GM12878 (cell line): ENCODE data around the gene ZNF670. TPM values are rescaled to one million over a fixed set of nuclear protein-coding genes. Genes with fewer than 3 reads are reported as not detected.

Experiments
- BCL3 ChIP-seq: IDR thresholded peaks from 2 replicates; pipeline ENCODE4 v1.6.1; 2011; ENCODE audit warnings: borderline replicate concordance, low read depth, mild to moderate bottlenecking, moderate library complexity, low read length; ENCODE audit not compliant: insufficient read depth, poor library complexity, severe bottlenecking
- DPF2 ChIP-seq: fragments of 450-650 bp; IDR thresholded peaks from 2 replicates; pipeline ENCODE4 v1.6.1; 2017; ENCODE audit warnings: mild to moderate bottlenecking
- IKZF1 ChIP-seq: fragments of 450-650 bp; conservative IDR thresholded peaks from 2 replicates; pipeline ENCODE4 v1.6.1; 2017; ENCODE audit warnings: antibody characterized with exemption, mild to moderate bottlenecking
- IKZF2 ChIP-seq, 2 experiments: fragments of 450-650 bp; IDR thresholded peaks; 2 replicates each; pipeline ENCODE4 v1.6.1; 2017; ENCODE audit warnings: mild to moderate bottlenecking in 2 of 2, moderate library complexity in 2 of 2
- IRF4 ChIP-seq: IDR thresholded peaks from 2 replicates; pipeline ENCODE4 v1.6.1; 2011; ENCODE audit warnings: low read depth, low read length
- LARP7 ChIP-seq: fragments of 450-650 bp; IDR thresholded peaks from 2 replicates; pipeline ENCODE4 v1.6.1; 2017; ENCODE audit warnings: mild to moderate bottlenecking
- NFYB ChIP-seq: IDR thresholded peaks from 2 replicates; pipeline ENCODE4 v1.6.1; 2011; ENCODE audit warnings: low read depth, mild to moderate bottlenecking, low read length, improper control_type of control experiment, moderate library complexity; ENCODE audit not compliant: insufficient read depth
- NKRF ChIP-seq: fragments of 450-650 bp; conservative IDR thresholded peaks from 2 replicates; pipeline ENCODE4 v1.6.1; 2017; ENCODE audit warnings: mild to moderate bottlenecking, moderate library complexity
- PBX3 ChIP-seq: IDR thresholded peaks from 2 replicates; pipeline ENCODE4 v1.6.1; 2011; ENCODE audit warnings: mild to moderate bottlenecking, low read depth, low read length, moderate library complexity; ENCODE audit not compliant: insufficient replicate concordance
- SP1 ChIP-seq: IDR thresholded peaks from one replicate; pipeline ENCODE4 v1.6.1; 2011; ENCODE audit warnings: low read depth, low read length
- SPI1 ChIP-seq: IDR thresholded peaks from 2 replicates; pipeline ENCODE4 v1.6.1; 2011; ENCODE audit warnings: low read depth, mild to moderate bottlenecking, low read length, moderate library complexity, borderline replicate concordance; ENCODE audit not compliant: insufficient read depth
- STAT1 ChIP-seq: fragments of 450-650 bp; conservative IDR thresholded peaks from 2 replicates; pipeline ENCODE4 v1.6.1; 2014; ENCODE audit warnings: antibody characterized with exemption, mild to moderate bottlenecking
- SUZ12 ChIP-seq: fragments of 200-600 bp; sonication (generic); IDR thresholded peaks from one replicate; pipeline ENCODE4 v1.6.1; 2018; ENCODE audit warnings: antibody characterized with exemption, mild to moderate bottlenecking; ENCODE audit not compliant: unreplicated experiment
- TAF1 ChIP-seq: IDR thresholded peaks from 2 replicates; pipeline ENCODE4 v1.6.1; 2011; ENCODE audit warnings: mild to moderate bottlenecking, low read depth, low read length, borderline replicate concordance
- YY1 ChIP-seq: IDR thresholded peaks from 2 replicates; pipeline ENCODE4 v1.6.1; 2011; ENCODE audit warnings: low read depth, mild to moderate bottlenecking, low read length
- ZBTB40 ChIP-seq: fragments of 450-650 bp; IDR thresholded peaks from 2 replicates; pipeline ENCODE4 v1.6.1; 2016; ENCODE audit warnings: mild to moderate bottlenecking, moderate library complexity, borderline replicate concordance
- ZNF217 ChIP-seq: fragments of 450-650 bp; IDR thresholded peaks from 2 replicates; pipeline ENCODE4 v1.6.1; 2017; ENCODE audit warnings: antibody characterized with exemption, mild to moderate bottlenecking
- ZNF24 ChIP-seq: fragments of 450-650 bp; IDR thresholded peaks from 2 replicates; pipeline ENCODE4 v1.6.1; 2017; ENCODE audit warnings: antibody characterized with exemption, mild to moderate bottlenecking
- ZSCAN29 ChIP-seq: fragments of 450-650 bp; IDR thresholded peaks from 2 replicates; pipeline ENCODE4 v1.6.1; 2017; ENCODE audit warnings: mild to moderate bottlenecking, moderate library complexity
- polyA plus RNA-seq, 11 experiments: library from polyadenylated mRNA; depleted of rRNA in 4 of 11; unstranded in 6 of 11; stranded (reverse) in 5 of 11; fragments of >200 nt; fragmentation: Nextera tagmentation in 4 of 11; fragmentation: Illumina TruSeq in 1 of 11; extraction: Ambion mirVana in 4 of 11; extraction: Trizol in 1 of 11; gene quantifications; 1 replicate in 1 of 11; 2 replicates in 10 of 11; pipeline versions ENCODE4 v1.2.1 to v1.2.3, GENCODE V29; 2011 to 2016; ENCODE audit warnings: inconsistent platforms in 2 of 11, missing spikeins in 2 of 11, low read depth in 1 of 11
- total RNA-seq, 4 experiments: library from RNA; depleted of rRNA in 3 of 4; stranded (reverse); fragments of >200 nt in 3 of 4; fragmentation: Illumina TruSeq in 1 of 4; extraction: Trizol in 1 of 4; gene quantifications; 2 replicates each; pipeline versions ENCODE4 v1.2.1 to v1.2.3, GENCODE V29; 2013 to 2021

Gene ZNF670
- total and polyA plus RNA-seq, 10 of the 15 experiments (the other 5 are each of a cell fraction or from before 2014, with no cell fraction given): 3.0 to 9.0 (median 5.3) TPM

- TF ChIP-seq PBX3 (peak; percentile 95), IKZF1 (peak; percentile 93), STAT1 (no peak), BCL3 (no peak), IKZF2 (IDR thresholded peaks at IDR 0.05) (peak; percentile 72 to 75), LARP7 (peak; percentile 75; the same call in 1 of the 2 replicates), NFYB (peak; percentile 63; the same call in 1 of the 2 replicates), ZNF24 (no peak), ZSCAN29 (0 out of 2 replicates have a peak, but pooled peaks have one; percentile 38), SP1 (peak; percentile 71), IRF4 (0 out of 2 replicates have a peak, but pooled peaks have one; percentile 27), NKRF (peak; percentile 53; the same call in 1 of the 2 replicates), ZBTB40 (peak; percentile 61; the same call in 1 of the 2 replicates), TAF1 (0 out of 2 replicates have a peak, but pooled peaks have one; percentile 30), SPI1 (0 out of 2 replicates have a peak, but pooled peaks have one; percentile 13), YY1 (0 out of 2 replicates have a peak, but pooled peaks have one; percentile 14), DPF2 (0 out of 2 replicates have a peak, but pooled peaks have one; percentile 58), ZNF217 (peak; percentile 76), SUZ12 (no peak)
Measured at GRCh38 chr1:247078258-247079140, at the start of gene ZNF670 (continued).
